Dedifferentiated amniotic fluid mesenchymal stem cell (primary cell): Measurements from ENCODE around the gene THYN1.
"Not testable (repeated sequence)": the region's sequence is repeated elsewhere in the genome, so short reads cannot be mapped to it uniquely, and the experiment has no call there.

Experiments
- DNase-seq: peaks from one replicate; pipeline ENCODE4 v3.0.0-alpha.2; 2016; ENCODE audit errors: extremely low spot score

Gene THYN1

GRCh38 chr11:134253188-134253993 is at the start of gene THYN1, which contains the start of gene ACAD8:
TSS of gene THYN1 (minus strand) at chr11:134253352. CDS start at chr11:134252882, 470 bp downstream.
TSS of gene ACAD8 (plus strand) at chr11:134253568. CDS start at chr11:134253601, 33 bp downstream.
- DNase-seq, result peak; percentile 95

GRCh38 chr11:134294664-134295063 is 41.5 kb upstream of the THYN1 start:
- no peak for DNase-seq

GRCh38 chr11:134293119-134294113 is 40.3 kb upstream of the THYN1 start:
- no peak for DNase-seq

GRCh38 chr11:134292661-134293060 is 39.5 kb upstream of the THYN1 start:
- no peak for DNase-seq

- no peak for DNase-seq
Observed at GRCh38 chr11:134291196-134291595, 38.0 kb upstream of the THYN1 start.

GRCh38 chr11:134290646-134291045 is 37.5 kb upstream of the THYN1 start:
- DNase-seq, result no peak

- no peak for DNase-seq
Observed at GRCh38 chr11:134289789-134290188, 36.6 kb upstream of the THYN1 start.

- DNase-seq, result no peak
Observed at GRCh38 chr11:134289167-134289566, 36.0 kb upstream of the THYN1 start.

- no peak for DNase-seq
Observed at GRCh38 chr11:134288486-134288885, 35.3 kb upstream of the THYN1 start.

GRCh38 chr11:134287561-134287960 is 34.4 kb upstream of the THYN1 start:
- DNase-seq, result no peak

- not testable (repeated sequence) for DNase-seq
Observed at GRCh38 chr11:134284349-134284748, 31.2 kb upstream of the THYN1 start.

- DNase-seq, result no peak
Observed at GRCh38 chr11:134283461-134284230, 30.5 kb upstream of the THYN1 start.

- DNase-seq, result no peak
Observed at GRCh38 chr11:134282121-134283045, 29.2 kb upstream of the THYN1 start.

GRCh38 chr11:134281635-134282034 is 28.5 kb upstream of the THYN1 start:
- not testable (repeated sequence) for DNase-seq

GRCh38 chr11:134278356-134278755 is 25.2 kb upstream of the THYN1 start:
- no peak for DNase-seq

GRCh38 chr11:134277183-134278001 is 24.2 kb upstream of the THYN1 start:
- DNase-seq, result no peak

- no peak for DNase-seq
Observed at GRCh38 chr11:134276396-134277182, 23.4 kb upstream of the THYN1 start.

- no peak for DNase-seq
Observed at GRCh38 chr11:134275534-134276395, 22.6 kb upstream of the THYN1 start, which contains the start of gene GLB1L3. TSS of gene GLB1L3 (plus strand) at chr11:134276379. CDS start at chr11:134276741, 362 bp downstream.
